Right cardiac atrium (tissue), 5 donors: Measurements from ENCODE around the gene CMTM8. TPM values are rescaled to one million over a fixed set of nuclear protein-coding genes. Genes with fewer than 3 reads are reported as not detected.

Source experiments
- ATAC-seq, 2 donors: fragments of 200-7000 bp; cut with Tn5 transposase; one replicate each; pipeline versions ENCODE4 v1.8.0 to v1.9.1; 2020; ENCODE audit warnings: moderate library complexity in 2 of 2, mild to moderate bottlenecking in 1 of 2
- DNase-seq, 3 donors: peaks; one replicate each; pipeline ENCODE4 v3.0.0-alpha.2; 2020
- H3K27ac ChIP-seq: one replicate; pipeline ENCODE4 v1.5.1; 2013; ENCODE audit warnings: mild to moderate bottlenecking, low read length, control low read depth, moderate library complexity
- H3K27me3 ChIP-seq: one replicate; pipeline ENCODE4 v1.6.1; 2013; ENCODE audit not compliant: control insufficient read depth, insufficient read depth
- H3K4me1 ChIP-seq: one replicate; pipeline ENCODE4 v1.6.1; 2013; ENCODE audit warnings: low read length; ENCODE audit not compliant: control insufficient read depth, insufficient read depth
- H3K4me3 ChIP-seq: one replicate; pipeline ENCODE4 v1.5.1; 2013; ENCODE audit warnings: low read length, control low read depth
- H3K9me3 ChIP-seq: one replicate; pipeline ENCODE4 v1.6.1; 2013; ENCODE audit warnings: low read length; ENCODE audit not compliant: control insufficient read depth
- WGBS: extraction: QIAGEN DNeasy Blood & Tissue Kit; methylation state at CpG from one replicate; pipeline ENCODE4 v1.1.7; 2013; 5-methylcytosine and 5-hydroxymethylcytosine counted together
- intact Hi-C, 4 donors: fragments of 100-400 bp; cut with DNase I; formaldehyde crosslinking; loops; one replicate each; pipeline versions ENCODE4 v1.11.0 to v1.14.0; 2022 to 2023
- polyA plus RNA-seq: library from polyadenylated mRNA; stranded (reverse); fragments of 200-250 nt; gene quantifications from one replicate; pipeline ENCODE4 v1.2.3, GENCODE V29; 2013
- total RNA-seq, 4 donors: library from RNA; stranded (reverse); fragmentation: NEBNext Ultra II Directional; extraction: Animal tissue kit (Norgen Biotek cat#: 25700); gene quantifications; one replicate each; pipeline ENCODE4 v1.2.1, GENCODE V29; 2021
- donor health status: healthy with polysubstance abuse.
- donor health status: DM: no; HTN: yes; CAD: no.
- donor health status: DM: no; HTN: no; CAD: no.
- donor health status: DM: no; HTN: yes; CAD: no; lungs with severe emphysema.
- donor health status: DM: yes; HTN: yes; CAD: no.

CMTM8 gene
- total and polyA plus RNA-seq, 5 donors: 4.6 to 7.1 (median 5.5) TPM

GRCh38 chr3:32411442-32411841 is 173.0 kb downstream of the CMTM8 start:
- intact Hi-C loops: no loop called here
- WGBS: 89% methylated on average over 5 of the region's 5 CpGs
- Histone ChIP-seq H3K9me3 (no peaks in the 10 kb centered on the region), H3K27me3 (no peaks in the 10 kb centered on the region), H3K4me1 (peaks cover 10% of the 10 kb centered on the region), H3K27ac (no peak overlapping the region), H3K4me3 (no peak overlapping the region)
- DNase-seq (no peak), ATAC-seq (no peak)

- DNase-seq (no peak), ATAC-seq (no peak)
- no peaks in the 10 kb centered on the region for H3K27me3 ChIP-seq
- no peak overlapping the region for H3K4me3 ChIP-seq
- no peak overlapping the region for H3K27ac ChIP-seq
- peaks cover 10% of the 10 kb centered on the region for H3K4me1 ChIP-seq
- no peaks in the 10 kb centered on the region for H3K9me3 ChIP-seq
- WGBS: 96% methylated on average over 3 of the region's 3 CpGs
- intact Hi-C loops: no loop called here
These were observed 174.4 kb downstream of the CMTM8 start for GRCh38 chr3:32412887-32413286.

GRCh38 chr3:32413845-32414521 is 175.5 kb downstream of the CMTM8 start:
- no peak overlapping the region for H3K4me3 ChIP-seq
- whole genome bisulfite sequencing: 69% methylated on average over 10 of the region's 10 CpGs
- ATAC-seq (no peak), DNase-seq (no peak)
- H3K27me3 ChIP-seq: no peaks in the 10 kb centered on the region
- H3K9me3 ChIP-seq: no peaks in the 10 kb centered on the region
- intact Hi-C loops: no loop called here
- H3K4me1 ChIP-seq: peaks cover 10% of the 10 kb centered on the region
- peak overlapping the region; percentile 58 for H3K27ac ChIP-seq

- intact Hi-C loops: no loop called here
These were observed 176.2 kb downstream of the CMTM8 start for GRCh38 chr3:32414522-32415202.

GRCh38 chr3:32419742-32420125 is 181.3 kb downstream of the CMTM8 start:
- Histone ChIP-seq H3K27me3 (no peaks in the 10 kb centered on the region), H3K4me1 (peaks cover 24% of the 10 kb centered on the region), H3K9me3 (no peaks in the 10 kb centered on the region), H3K27ac (peak overlapping the region; percentile 20), H3K4me3 (no peak overlapping the region)
- WGBS: 82% methylated on average over 2 of the region's 2 CpGs
- DNase-seq (no peak), ATAC-seq (no peak)
- intact Hi-C loops: no loop called here

More at GRCh38 chr3:32414522-32415202, 176.2 kb downstream of the CMTM8 start:
- H3K9me3 ChIP-seq: no peaks in the 10 kb centered on the region
- peaks cover 10% of the 10 kb centered on the region for H3K4me1 ChIP-seq
- DNase-seq: peak in 1 of 3 donors; percentile 57
- 58% methylated on average over 6 of the region's 6 CpGs for WGBS
- H3K27ac ChIP-seq: peak overlapping the region; percentile 81
- peak; percentile 82 to 92 for ATAC-seq
- H3K27me3 ChIP-seq: no peaks in the 10 kb centered on the region
- H3K4me3 ChIP-seq: no peak overlapping the region

Other genes with a start within 250 kb of the CMTM8 start
- 100 to 1,000 TPM; 292 to 364 (median 321) TPM for gene GPD1L, start 132.1 kb upstream of the CMTM8 start, total RNA-seq
- 139 TPM for gene GPD1L, start 132.1 kb upstream of the CMTM8 start, polyA plus RNA-seq
- 1 to 10 TPM; 5.7 to 8.4 (median 6.7) TPM for gene CMTM7, start 153.2 kb downstream of the CMTM8 start, total RNA-seq
- gene CMTM7, start 153.2 kb downstream of the CMTM8 start, polyA plus RNA-seq: 4.8 TPM